Suprapubic skin (tissue), 4 donors: Measurements from ENCODE around the gene CKLF.

Source experiments
- EP300 ChIP-seq: sonication (generic); formaldehyde crosslinking; IDR thresholded peaks from one replicate; pipeline ENCODE4 v1.6.1; 2017; ENCODE audit warnings: antibody characterized with exemption
- POLR2A ChIP-seq, 2 donors: fragments of 450-650 bp; IDR thresholded peaks; one replicate each; pipeline ENCODE4 v1.6.1; 2017; ENCODE audit warnings: antibody characterized with exemption in 2 of 2, mild to moderate bottlenecking in 2 of 2, moderate library complexity in 2 of 2
- POLR2AphosphoS5 ChIP-seq, 3 donors: sonication (generic); formaldehyde crosslinking; IDR thresholded peaks; one replicate each; pipeline ENCODE4 v1.6.1; 2017; ENCODE audit warnings: antibody characterized with exemption in 3 of 3
- TF ChIP-seq, protein P1 (sequence below), 2 donors: fragments of 200-600 bp in 1 of 2; fragments of 450-650 bp in 1 of 2; sonication (generic) in 1 of 2; IDR thresholded peaks; one replicate each; pipeline ENCODE4 v1.5.1; 2016 to 2019; ENCODE audit warnings: antibody characterized with exemption in 2 of 2, mild to moderate bottlenecking in 1 of 2, moderate library complexity in 1 of 2

DNA sequence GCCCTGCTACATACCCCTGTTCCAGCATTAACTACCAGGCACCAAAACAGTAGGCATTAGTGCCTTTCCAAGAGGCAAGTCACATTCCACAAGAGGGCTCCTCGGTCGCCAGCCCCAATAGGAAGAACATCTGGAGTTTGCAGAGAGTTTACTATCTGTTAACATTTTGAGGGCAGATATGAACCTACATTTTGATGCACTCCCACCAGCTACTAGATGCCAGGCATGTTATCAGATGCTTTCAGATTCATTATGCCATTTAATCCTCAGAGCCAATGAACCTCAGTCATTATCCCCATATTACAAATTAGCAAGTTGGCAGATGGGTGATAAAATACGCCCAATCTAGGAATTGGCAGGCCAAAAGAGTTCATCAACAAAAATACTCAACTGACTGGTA is 22.7 kb downstream of the CKLF start:
- TF ChIP-seq, protein P1, sequence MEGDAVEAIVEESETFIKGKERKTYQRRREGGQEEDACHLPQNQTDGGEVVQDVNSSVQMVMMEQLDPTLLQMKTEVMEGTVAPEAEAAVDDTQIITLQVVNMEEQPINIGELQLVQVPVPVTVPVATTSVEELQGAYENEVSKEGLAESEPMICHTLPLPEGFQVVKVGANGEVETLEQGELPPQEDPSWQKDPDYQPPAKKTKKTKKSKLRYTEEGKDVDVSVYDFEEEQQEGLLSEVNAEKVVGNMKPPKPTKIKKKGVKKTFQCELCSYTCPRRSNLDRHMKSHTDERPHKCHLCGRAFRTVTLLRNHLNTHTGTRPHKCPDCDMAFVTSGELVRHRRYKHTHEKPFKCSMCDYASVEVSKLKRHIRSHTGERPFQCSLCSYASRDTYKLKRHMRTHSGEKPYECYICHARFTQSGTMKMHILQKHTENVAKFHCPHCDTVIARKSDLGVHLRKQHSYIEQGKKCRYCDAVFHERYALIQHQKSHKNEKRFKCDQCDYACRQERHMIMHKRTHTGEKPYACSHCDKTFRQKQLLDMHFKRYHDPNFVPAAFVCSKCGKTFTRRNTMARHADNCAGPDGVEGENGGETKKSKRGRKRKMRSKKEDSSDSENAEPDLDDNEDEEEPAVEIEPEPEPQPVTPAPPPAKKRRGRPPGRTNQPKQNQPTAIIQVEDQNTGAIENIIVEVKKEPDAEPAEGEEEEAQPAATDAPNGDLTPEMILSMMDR (IDR thresholded peaks at IDR 0.05) = no peak
- TF ChIP-seq EP300 = no peak
- no peak for TF ChIP-seq POLR2A (IDR thresholded peaks at IDR 0.05)
- TF ChIP-seq POLR2AphosphoS5 (IDR thresholded peaks at IDR 0.05) = no peak
